Endothelial cell of umbilical vein (primary cell): ENCODE data around the gene CDH7. TPM values are rescaled to one million over a fixed set of nuclear protein-coding genes. Genes with fewer than 3 reads are reported as not detected.

Experiments used
- BruUV-seq: library from RNA; stranded (reverse); fragments of 400-500 nt; replicated peaks from 2 replicates; lab custom pipeline; 2021; lab: Mats Ljungman, UMichigan
- CTCF ChIA-PET: fragments of 300-600, 350-600 bp; sonication (Branson Sonifier 250); formaldehyde crosslinking; loops from one replicate; lab custom pipeline; 2021; ENCODE audit warnings: antibody characterized with exemption, inconsistent platforms; lab: Charles Lee
- POLR2A ChIA-PET: fragments of 300-600, 350-600 bp; sonication (Branson Sonifier 250); formaldehyde crosslinking; loops from one replicate; lab custom pipeline; 2021; ENCODE audit warnings: antibody characterized with exemption, inconsistent platforms; lab: Charles Lee
- DNase-seq: peaks from one replicate; pipeline ENCODE4 v3.0.0-alpha.2; 2011; ENCODE audit warnings: low read depth, low spot score
- FAIRE-seq: peaks from 2 replicates; lab custom pipeline; 2011; peaks lifted over from hg19 to GRCh38; lab: Jason Lieb, UNC
- H2AFZ ChIP-seq: 2 replicates; pipeline ENCODE4 v1.6.0; 2012; ENCODE audit warnings: low read depth, low read length, control low read depth, inconsistent platforms
- H3K27ac ChIP-seq: 2 replicates; pipeline ENCODE4 v1.5.1; 2011; ENCODE audit warnings: low read depth, mild to moderate bottlenecking, control low read depth, low read length, moderate library complexity; ENCODE audit not compliant: insufficient read depth
- H3K27me3 ChIP-seq, 2 experiments: 2 replicates each; pipeline versions ENCODE4 v1.6.0 to v1.6.1; 2011; ENCODE audit warnings: low read length in 2 of 2, mixed read lengths in 1 of 2; ENCODE audit not compliant: control insufficient read depth in 2 of 2, insufficient read depth in 2 of 2
- H3K36me3 ChIP-seq, 2 experiments: 2 replicates in 1 of 2; 3 replicates in 1 of 2; pipeline ENCODE4 v1.5.1; 2011; ENCODE audit warnings: low read length in 2 of 2, mild to moderate bottlenecking in 1 of 2, moderate library complexity in 1 of 2; ENCODE audit not compliant: control insufficient read depth in 2 of 2, insufficient read depth in 2 of 2; ENCODE audit errors: extremely low read depth in 1 of 2
- H3K4me1 ChIP-seq: 3 replicates; pipeline ENCODE4 v1.5.1; 2011; ENCODE audit warnings: mild to moderate bottlenecking, low read length; ENCODE audit not compliant: control insufficient read depth, insufficient read depth; ENCODE audit errors: extremely low read depth
- H3K4me2 ChIP-seq: 2 replicates; pipeline ENCODE4 v1.6.1; 2011; ENCODE audit warnings: low read length, control low read depth, mixed read lengths; ENCODE audit not compliant: insufficient read depth
- H3K4me3 ChIP-seq, 3 experiments: fragments of 200-600 bp in 1 of 3; sonication (generic), shearing (Covaris generic) in 1 of 3; replicated peaks in 1 of 3; 2 replicates each; pipeline ENCODE4 v1.5.1; 2011 to 2016; ENCODE audit warnings: control low read depth in 3 of 3, low read length in 3 of 3, mild to moderate bottlenecking in 2 of 3, inconsistent platforms in 1 of 3, low read depth in 1 of 3, moderate library complexity in 1 of 3; ENCODE audit not compliant: insufficient read depth in 1 of 3
- H3K79me2 ChIP-seq: 2 replicates; pipeline ENCODE4 v1.6.0; 2012; ENCODE audit warnings: low read length, inconsistent platforms; ENCODE audit not compliant: control insufficient read depth, insufficient read depth
- H3K9ac ChIP-seq: replicated peaks from 2 replicates; pipeline ENCODE3; 2011; ENCODE audit warnings: low read length, control low read depth; ENCODE audit not compliant: insufficient read depth; ENCODE audit errors: extremely low read depth
- H3K9me1 ChIP-seq: replicated peaks from 3 replicates; pipeline ENCODE4 v1.6.0; 2011; ENCODE audit warnings: mild to moderate bottlenecking, low read length; ENCODE audit not compliant: control insufficient read depth, insufficient read depth; ENCODE audit errors: extremely low read depth
- H3K9me3 ChIP-seq: replicated peaks from 2 replicates; pipeline ENCODE4 v1.5.1; 2012; ENCODE audit warnings: low read length, inconsistent platforms; ENCODE audit not compliant: control insufficient read depth, insufficient read depth
- H4K20me1 ChIP-seq: replicated peaks from 2 replicates; pipeline ENCODE3; 2011; ENCODE audit warnings: mild to moderate bottlenecking, low read length; ENCODE audit not compliant: control insufficient read depth, insufficient read depth; ENCODE audit errors: extremely low read depth
- CTCF ChIP-seq, 2 donors: IDR thresholded peaks; 1 replicate in 1 of 2; 2 replicates in 1 of 2; pipeline ENCODE4 v1.5.1; 2011; ENCODE audit warnings: low read length in 2 of 2, mild to moderate bottlenecking in 2 of 2, moderate library complexity in 2 of 2, control low read depth in 1 of 2, inconsistent platforms in 1 of 2, low read depth in 1 of 2; ENCODE audit not compliant: insufficient read depth in 1 of 2; ENCODE audit errors: extremely low read depth in 1 of 2
- EZH2 ChIP-seq: IDR thresholded peaks from 2 replicates; pipeline ENCODE4 v1.6.1; 2012; ENCODE audit warnings: borderline replicate concordance, low read depth, mild to moderate bottlenecking, moderate library complexity, low read length, inconsistent platforms; ENCODE audit not compliant: severe bottlenecking
- FOS ChIP-seq: IDR thresholded peaks from 2 replicates; pipeline ENCODE4 v1.6.1; 2011; ENCODE audit warnings: mild to moderate bottlenecking, low read length, moderate library complexity, borderline replicate concordance; ENCODE audit not compliant: insufficient read depth
- GATA2 ChIP-seq: IDR thresholded peaks from 2 replicates; pipeline ENCODE4 v1.7.0; 2011; ENCODE audit warnings: low read depth, mild to moderate bottlenecking, moderate library complexity, mixed read lengths, low read length; ENCODE audit not compliant: insufficient read length, insufficient read depth
- JUN ChIP-seq: IDR thresholded peaks from 2 replicates; pipeline ENCODE4 v1.6.1; 2011; ENCODE audit warnings: borderline replicate concordance, low read depth; ENCODE audit not compliant: insufficient read length, insufficient read depth
- MAX ChIP-seq: IDR thresholded peaks from 2 replicates; pipeline ENCODE4 v1.6.1; 2011; ENCODE audit not compliant: insufficient read depth, insufficient read length
- MYC ChIP-seq: IDR thresholded peaks from one replicate; pipeline ENCODE4 v1.6.1; 2011; ENCODE audit warnings: mild to moderate bottlenecking, low read depth, low read length
- POLR2A ChIP-seq: IDR thresholded peaks from 2 replicates; pipeline ENCODE4 v1.6.1; 2012; ENCODE audit warnings: low read depth, mild to moderate bottlenecking, control low read depth, low read length
- POLR2AphosphoS5 ChIP-seq: IDR thresholded peaks from 2 replicates; pipeline ENCODE4 v1.6.1; 2012; ENCODE audit warnings: low read depth, mild to moderate bottlenecking, control low read depth, low read length, moderate library complexity; ENCODE audit not compliant: insufficient read depth
- dilution Hi-C: fragments of 300-500 bp; cut with MboI; formaldehyde crosslinking; loops from one replicate; pipeline ENCODE4 v1.15.0; 2019; ENCODE audit warnings: low sequenced_read_pairs; ENCODE audit not compliant: extremely low pct_ligation_motif_present
- intact Hi-C: fragments of 100-400 bp; cut with micrococcal nuclease; formaldehyde crosslinking; loops from one replicate; pipeline ENCODE4 v1.10.0; 2022
- polyA plus RNA-seq, 4 experiments: library from polyadenylated mRNA; depleted of rRNA in 3 of 4; stranded (reverse) in 3 of 4; unstranded in 1 of 4; fragments of >200 nt; gene quantifications; 2 replicates each; pipeline versions ENCODE4 v1.2.1 to v1.2.3, GENCODE V29; 2011 to 2012; ENCODE audit warnings: missing spikeins in 1 of 4
- total RNA-seq: library from RNA; stranded (reverse); gene quantifications from 2 replicates; pipeline ENCODE4 v1.2.3, GENCODE V29; 2021

Gene CDH7
- total and polyA plus RNA-seq, 2 donors (not counting 3 experiments of a cell fraction or from before 2014, with no cell fraction given) = not detected

- FAIRE-seq (no peak), DNase-seq (no peak)
- Histone ChIP-seq H3K79me2 (no peaks in the 10 kb centered on the region), H3K4me3 (no peak overlapping the region), H3K9me3 (no peaks in the 10 kb centered on the region), H3K4me2 (no peak overlapping the region), H3K9ac (no peak overlapping the region), H3K27ac (no peak overlapping the region), H2AFZ (no peak overlapping the region), H4K20me1 (no peaks in the 10 kb centered on the region), H3K4me1 (no peaks in the 10 kb centered on the region), H3K9me1 (no peaks in the 10 kb centered on the region), H3K27me3 (no peaks in the 10 kb centered on the region), H3K36me3 (no peaks in the 10 kb centered on the region)
- intact Hi-C loops (no loop called here), dilution Hi-C loops (no loop called here)
- TF ChIP-seq MYC = no peak
- TF ChIP-seq EZH2 = no peak
- TF ChIP-seq JUN = no peak
- TF ChIP-seq GATA2 = no peak
- TF ChIP-seq POLR2A = no peak
- TF ChIP-seq FOS = no peak
- TF ChIP-seq MAX = no peak
- no peak for TF ChIP-seq CTCF (IDR thresholded peaks at IDR 0.05; ENCODE audit: extremely low read depth in 1 of 2, insufficient read depth in 1 of 2, low read depth in 1 of 2, low read length in 2 of 2)
- TF ChIP-seq POLR2AphosphoS5 = no peak
- POLR2A ChIA-PET = no interaction called here
- BruUV-seq = no TSS peak
- CTCF ChIA-PET = no interaction called here
Observed at GRCh38 chr18:65767406-65767805, 16.6 kb downstream of the CDH7 start.
